Erythroblast (primary cell): ENCODE results near the gene ALG9.
"Not testable (repeated sequence)": the region's sequence is repeated elsewhere in the genome, so short reads cannot be mapped to it uniquely, and the experiment has no call there.

ENCODE experiments used
- GATA1 ChIP-seq: IDR thresholded peaks from 2 replicates; pipeline ENCODE4 v1.6.1; 2011; ENCODE audit warnings: low read depth, mild to moderate bottlenecking, control low read depth, low read length, moderate library complexity
- POLR2A ChIP-seq: IDR thresholded peaks from 2 replicates; pipeline ENCODE4 v1.6.1; 2011; ENCODE audit warnings: mild to moderate bottlenecking, low read length

DNA sequence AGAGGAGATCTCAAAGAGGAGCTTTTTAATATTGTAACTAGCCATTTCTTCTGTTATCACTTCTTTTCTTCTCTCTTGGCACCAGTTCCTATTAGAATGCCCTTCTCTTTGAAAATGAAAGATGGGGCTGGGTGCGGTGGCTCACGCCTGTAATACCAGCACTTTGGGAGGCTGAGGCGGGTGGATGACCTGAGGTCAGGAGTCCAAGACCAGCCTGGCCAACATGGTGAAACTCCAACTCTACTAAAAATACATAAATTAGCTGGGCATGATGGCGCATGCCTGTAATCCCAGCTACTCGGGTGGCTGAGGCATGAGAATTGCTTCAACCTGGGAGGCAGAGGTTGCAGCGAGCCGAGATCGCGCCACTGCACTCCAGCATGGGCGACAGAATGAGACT is 87.1 kb downstream of the ALG9 start:
- not testable (repeated sequence) for TF ChIP-seq POLR2A, GATA1
